ENCODE results near the gene FSD1L. TPM values are rescaled to one million over a fixed set of nuclear protein-coding genes. Genes with fewer than 3 reads are reported as not detected.
A peak's percentile ranks its signal among the peaks of the same experiment; 100 is the strongest.
"Not testable (repeated sequence)": the region's sequence is repeated elsewhere in the genome, so short reads cannot be mapped to it uniquely, and the experiment has no call there.

Gene FSD1L
- total RNA-seq, 1 experiment from 2014 or later = 5.6 TPM

DNA sequence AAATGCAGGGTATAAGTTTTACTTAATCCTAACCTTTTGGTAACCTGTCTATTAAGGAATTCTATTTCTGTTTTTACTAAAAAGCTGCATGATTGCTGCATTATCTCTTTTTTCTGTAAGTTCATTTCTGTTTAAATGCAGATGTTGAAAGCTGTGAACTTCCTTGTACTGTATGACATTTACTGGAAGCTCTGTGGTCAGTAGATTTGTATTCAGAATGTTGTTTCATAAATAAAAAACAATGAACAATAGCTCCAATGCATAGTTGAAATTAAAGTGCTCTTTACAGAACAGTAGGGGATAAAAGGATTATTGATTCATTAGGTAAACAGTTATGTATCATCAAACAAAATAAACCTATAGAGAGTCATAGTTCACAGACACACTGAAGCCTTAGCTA is 63.6 kb downstream of the FSD1L start:
- no peak overlapping the region for H3K27ac ChIP-seq
- H2AFZ ChIP-seq = no peak overlapping the region
- H3K79me2 ChIP-seq (ENCODE audit: low read depth) = no peaks in the 10 kb centered on the region
- no TSS peak for BruUV-seq (replicated peaks)
- no peaks in the 10 kb centered on the region for H4K20me1 ChIP-seq (ENCODE audit: insufficient read depth)
- DNase-seq = no peak
- CTCF ChIA-PET = no interaction called here
- H3F3A ChIP-seq (ENCODE audit: insufficient read depth, low read depth) = no peaks in the 10 kb centered on the region
- no peak overlapping the region for H3K4me2 ChIP-seq
- H3K9me3 ChIP-seq (ENCODE audit: insufficient read depth, low read depth) = no peaks in the 10 kb centered on the region
- no peaks in the 10 kb centered on the region for H3K4me1 ChIP-seq (replicated peaks; ENCODE audit: insufficient read depth)
- no peak overlapping the region for H3K4me3 ChIP-seq
- H3K27me3 ChIP-seq (ENCODE audit: insufficient read depth, low read depth) = no peaks in the 10 kb centered on the region
- H3K36me3 ChIP-seq (ENCODE audit: low read depth) = no peaks in the 10 kb centered on the region
- POLR2A ChIA-PET (ENCODE audit: unreplicated experiment) = no interaction called here
- intact Hi-C loops (cut with micrococcal nuclease; ENCODE audit: unreplicated experiment) = no loop called here
- TF ChIP-seq, protein P1, sequence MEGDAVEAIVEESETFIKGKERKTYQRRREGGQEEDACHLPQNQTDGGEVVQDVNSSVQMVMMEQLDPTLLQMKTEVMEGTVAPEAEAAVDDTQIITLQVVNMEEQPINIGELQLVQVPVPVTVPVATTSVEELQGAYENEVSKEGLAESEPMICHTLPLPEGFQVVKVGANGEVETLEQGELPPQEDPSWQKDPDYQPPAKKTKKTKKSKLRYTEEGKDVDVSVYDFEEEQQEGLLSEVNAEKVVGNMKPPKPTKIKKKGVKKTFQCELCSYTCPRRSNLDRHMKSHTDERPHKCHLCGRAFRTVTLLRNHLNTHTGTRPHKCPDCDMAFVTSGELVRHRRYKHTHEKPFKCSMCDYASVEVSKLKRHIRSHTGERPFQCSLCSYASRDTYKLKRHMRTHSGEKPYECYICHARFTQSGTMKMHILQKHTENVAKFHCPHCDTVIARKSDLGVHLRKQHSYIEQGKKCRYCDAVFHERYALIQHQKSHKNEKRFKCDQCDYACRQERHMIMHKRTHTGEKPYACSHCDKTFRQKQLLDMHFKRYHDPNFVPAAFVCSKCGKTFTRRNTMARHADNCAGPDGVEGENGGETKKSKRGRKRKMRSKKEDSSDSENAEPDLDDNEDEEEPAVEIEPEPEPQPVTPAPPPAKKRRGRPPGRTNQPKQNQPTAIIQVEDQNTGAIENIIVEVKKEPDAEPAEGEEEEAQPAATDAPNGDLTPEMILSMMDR (conservative IDR thresholded peaks at IDR 0.05) = no peak
- TF ChIP-seq EZH2 (IDR thresholded peaks at IDR 0.05; ENCODE audit: low read depth) = no peak
- H3K9me2 ChIP-seq (ENCODE audit: insufficient read depth) = no peaks in the 10 kb centered on the region

DNA sequence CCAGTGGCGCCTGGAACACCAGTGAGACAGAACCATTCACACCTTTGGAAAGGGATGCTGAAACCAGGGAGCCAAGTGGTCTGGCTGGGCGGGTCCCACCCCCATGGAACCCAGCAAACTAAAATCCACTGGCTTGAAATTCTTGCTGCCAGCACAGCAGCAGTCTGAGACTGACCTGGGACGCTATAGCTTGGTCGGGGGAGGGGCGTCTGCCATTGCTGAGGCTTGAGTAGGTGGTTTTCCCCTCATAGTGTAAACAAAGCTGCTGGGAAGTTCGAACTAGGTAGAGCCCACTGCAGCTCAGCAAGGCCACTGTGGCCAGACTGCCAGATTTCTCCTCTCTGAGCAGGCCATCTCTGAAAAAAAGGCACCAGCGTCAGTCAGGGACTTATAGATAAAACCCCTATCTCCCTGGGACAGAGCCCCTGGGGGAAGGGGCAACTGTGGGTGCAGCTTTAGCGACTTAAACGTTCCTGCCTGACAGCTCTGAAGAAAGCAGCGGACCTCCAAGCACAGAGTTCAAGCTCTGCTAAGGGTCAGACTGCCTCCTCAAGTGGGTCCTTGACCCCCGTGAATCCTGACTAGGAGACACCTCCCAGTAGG is 68.1 kb downstream of the FSD1L start:
- no peaks in the 10 kb centered on the region for H3K79me2 ChIP-seq (ENCODE audit: low read depth)
- no peak overlapping the region for H3K27ac ChIP-seq
- H4K20me1 ChIP-seq (ENCODE audit: insufficient read depth) = no peaks in the 10 kb centered on the region
- no peak overlapping the region for H2AFZ ChIP-seq
- no peaks in the 10 kb centered on the region for H3F3A ChIP-seq (ENCODE audit: insufficient read depth, low read depth)
- BruUV-seq (replicated peaks) = no TSS peak
- intact Hi-C loops (cut with micrococcal nuclease; ENCODE audit: unreplicated experiment) = no loop called here
- no peak overlapping the region for H3K4me3 ChIP-seq
- H3K4me2 ChIP-seq = no peak overlapping the region
- no peaks in the 10 kb centered on the region for H3K36me3 ChIP-seq (ENCODE audit: low read depth)
- CTCF ChIA-PET = no interaction called here
- no peaks in the 10 kb centered on the region for H3K27me3 ChIP-seq (ENCODE audit: insufficient read depth, low read depth)
- POLR2A ChIA-PET (ENCODE audit: unreplicated experiment) = no interaction called here
- H3K9me3 ChIP-seq (ENCODE audit: insufficient read depth, low read depth) = no peaks in the 10 kb centered on the region
- H3K4me1 ChIP-seq (replicated peaks; ENCODE audit: insufficient read depth) = no peaks in the 10 kb centered on the region
- TF ChIP-seq, protein P1 (conservative IDR thresholded peaks at IDR 0.05) = no peak
- TF ChIP-seq EZH2 (IDR thresholded peaks at IDR 0.05; ENCODE audit: low read depth) = no peak
- no peaks in the 10 kb centered on the region for H3K9me2 ChIP-seq (ENCODE audit: insufficient read depth)
- DNase-seq = no peak

DNA sequence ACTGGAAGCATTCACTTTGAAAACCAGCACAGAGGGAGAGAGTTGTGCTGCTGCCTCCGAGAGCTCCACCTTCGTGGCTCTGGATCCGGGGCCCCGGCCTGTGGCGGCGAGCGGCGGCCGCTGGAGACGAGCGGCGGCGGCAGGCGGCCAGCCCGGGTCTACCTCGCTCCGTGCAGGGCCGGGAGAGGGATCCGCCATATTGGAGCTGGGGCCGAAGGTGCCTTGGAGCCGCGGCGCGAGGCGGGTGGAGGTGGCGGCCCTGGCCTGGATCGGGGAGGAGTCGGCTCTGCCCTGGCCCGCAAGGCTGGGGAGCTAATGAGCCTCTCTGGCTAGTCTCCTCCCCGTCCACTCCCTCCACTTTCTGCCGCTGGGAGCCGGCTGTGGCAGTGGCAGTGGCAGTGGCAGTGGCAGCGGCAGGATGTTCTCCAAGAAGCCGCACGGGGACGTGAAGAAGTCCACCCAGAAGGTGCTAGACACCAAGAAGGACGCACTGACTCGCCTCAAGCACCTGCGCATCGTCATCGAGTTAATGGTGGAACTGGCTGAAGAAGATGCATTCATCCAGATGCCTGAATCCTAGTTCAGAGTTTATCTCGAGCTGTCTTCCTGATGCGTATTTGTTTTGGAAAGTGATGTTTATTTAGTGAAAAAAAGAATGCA is 72.0 kb downstream of the FSD1L start:
- H3K79me2 ChIP-seq (ENCODE audit: low read depth); POLR2A ChIA-PET (ENCODE audit: unreplicated experiment); H3K27ac ChIP-seq; H3K27me3 ChIP-seq (ENCODE audit: insufficient read depth, low read depth); H3F3A ChIP-seq (ENCODE audit: insufficient read depth, low read depth); H3K9me2 ChIP-seq (ENCODE audit: insufficient read depth); H3K4me2 ChIP-seq; BruUV-seq (replicated peaks); CTCF ChIA-PET; H3K4me3 ChIP-seq; H3K36me3 ChIP-seq (ENCODE audit: low read depth); H4K20me1 ChIP-seq (ENCODE audit: insufficient read depth); intact Hi-C loops (cut with micrococcal nuclease; ENCODE audit: unreplicated experiment); H2AFZ ChIP-seq; H3K4me1 ChIP-seq (replicated peaks; ENCODE audit: insufficient read depth); H3K9me3 ChIP-seq (ENCODE audit: insufficient read depth, low read depth): not testable (repeated sequence)
- peak in 1 of 2 experiments; percentile 9 for DNase-seq

DNA sequence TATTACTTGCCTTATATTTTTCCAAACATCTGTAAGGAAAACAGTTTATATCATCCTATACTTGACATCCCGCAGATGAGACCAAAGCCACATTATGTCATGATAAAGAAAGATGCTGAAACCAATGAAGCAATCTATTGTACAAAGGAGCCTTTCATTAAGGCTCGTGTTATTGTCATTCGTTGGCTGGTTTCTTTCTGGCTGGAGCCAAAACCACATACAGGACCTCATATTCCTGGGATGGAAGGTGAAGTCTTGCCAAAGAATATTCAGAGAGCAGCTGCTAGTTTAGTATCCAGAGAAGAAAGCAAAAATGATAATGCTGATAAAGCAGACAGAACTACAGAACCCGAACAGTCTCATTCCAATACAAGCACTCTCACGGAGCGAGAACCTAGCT is 73.2 kb downstream of the FSD1L start:
- H3K9me2 ChIP-seq (ENCODE audit: insufficient read depth); BruUV-seq (replicated peaks); DNase-seq; CTCF ChIA-PET; H2AFZ ChIP-seq; H3K9me3 ChIP-seq (ENCODE audit: insufficient read depth, low read depth); H3K4me3 ChIP-seq; H3K79me2 ChIP-seq (ENCODE audit: low read depth); POLR2A ChIA-PET (ENCODE audit: unreplicated experiment); H4K20me1 ChIP-seq (ENCODE audit: insufficient read depth); H3K27me3 ChIP-seq (ENCODE audit: insufficient read depth, low read depth); H3K4me2 ChIP-seq; H3K4me1 ChIP-seq (replicated peaks; ENCODE audit: insufficient read depth); intact Hi-C loops (cut with micrococcal nuclease; ENCODE audit: unreplicated experiment); H3F3A ChIP-seq (ENCODE audit: insufficient read depth, low read depth); H3K27ac ChIP-seq; H3K36me3 ChIP-seq (ENCODE audit: low read depth): not testable (repeated sequence)

DNA sequence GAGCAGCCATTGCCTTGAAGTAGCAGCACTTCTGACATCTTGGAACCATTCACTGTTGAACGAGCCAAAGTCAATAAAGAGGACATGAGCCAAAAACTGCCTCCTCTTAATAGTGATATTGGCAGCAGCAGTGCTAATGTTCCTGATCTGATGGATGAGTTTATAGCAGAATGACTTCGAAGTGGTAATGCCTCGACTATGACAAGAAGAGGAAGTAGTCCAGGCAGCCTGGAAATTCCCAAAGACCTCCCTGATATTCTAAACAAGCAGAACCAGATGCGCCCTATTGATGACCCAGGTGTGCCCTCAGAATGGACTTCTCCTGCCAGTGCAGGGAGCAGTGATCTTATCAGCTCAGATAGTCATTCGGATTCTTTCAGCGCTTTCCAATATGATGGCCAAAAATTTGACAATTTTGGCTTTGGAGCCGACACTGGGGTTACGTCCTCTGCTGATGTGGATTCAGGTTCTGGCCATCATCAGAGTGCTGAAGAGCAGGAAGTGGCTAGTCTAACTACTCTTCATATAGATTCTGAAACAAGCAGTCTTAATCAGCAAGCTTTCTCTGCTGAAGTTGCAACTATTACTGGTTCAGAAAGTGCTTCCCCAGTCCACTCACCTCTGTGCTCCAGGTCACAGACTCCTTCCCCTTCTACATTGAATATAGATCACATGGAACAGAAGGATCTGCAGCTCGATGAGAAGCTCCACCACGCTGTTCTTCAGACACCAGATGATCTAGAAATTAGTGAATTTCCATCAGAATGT is 75.0 kb downstream of the FSD1L start:
- H3K9me2 ChIP-seq (ENCODE audit: insufficient read depth); H3K4me3 ChIP-seq; H3K36me3 ChIP-seq (ENCODE audit: low read depth); H3F3A ChIP-seq (ENCODE audit: insufficient read depth, low read depth); intact Hi-C loops (cut with micrococcal nuclease; ENCODE audit: unreplicated experiment); BruUV-seq (replicated peaks); CTCF ChIA-PET; H3K27me3 ChIP-seq (ENCODE audit: insufficient read depth, low read depth); H2AFZ ChIP-seq; H4K20me1 ChIP-seq (ENCODE audit: insufficient read depth); POLR2A ChIA-PET (ENCODE audit: unreplicated experiment); H3K79me2 ChIP-seq (ENCODE audit: low read depth); H3K4me2 ChIP-seq; H3K4me1 ChIP-seq (replicated peaks; ENCODE audit: insufficient read depth); H3K9me3 ChIP-seq (ENCODE audit: insufficient read depth, low read depth); DNase-seq; H3K27ac ChIP-seq: not testable (repeated sequence)

All from PC-9 (cell line).